Mesenchymal stem cell (in vitro differentiated cells and primary cell): ENCODE results near the gene CDK14.

ENCODE experiments used
- DNase-seq: peaks from one replicate; pipeline ENCODE4 v3.0.0-alpha.2; 2013
- H2AFZ ChIP-seq: one replicate; pipeline ENCODE4 v1.6.1; 2013; ENCODE audit warnings: low read depth, mild to moderate bottlenecking, control low read depth, inconsistent platforms, low read length, moderate library complexity
- H2AK5ac ChIP-seq: 2 replicates; pipeline ENCODE4 v1.6.1; 2013; ENCODE audit warnings: low read length, moderate library complexity, mild to moderate bottlenecking, inconsistent platforms; ENCODE audit not compliant: severe bottlenecking
- H2BK120ac ChIP-seq: one replicate; pipeline ENCODE4 v1.6.1; 2013; ENCODE audit warnings: low read depth, mild to moderate bottlenecking, inconsistent platforms, low read length, moderate library complexity
- H2BK12ac ChIP-seq, 2 experiments: one replicate each; pipeline ENCODE4 v1.6.1; 2013; ENCODE audit warnings: inconsistent platforms in 2 of 2, low read length in 2 of 2, mild to moderate bottlenecking in 2 of 2, moderate library complexity in 2 of 2, control low read depth in 1 of 2
- H2BK15ac ChIP-seq: one replicate; pipeline ENCODE4 v1.6.1; 2013; ENCODE audit warnings: mild to moderate bottlenecking, low read depth, inconsistent platforms; ENCODE audit not compliant: poor library complexity, severe bottlenecking
- H2BK5ac ChIP-seq: 2 replicates; pipeline ENCODE4 v1.6.1; 2013; ENCODE audit warnings: low read depth, mild to moderate bottlenecking, low read length, control low read depth, inconsistent platforms; ENCODE audit not compliant: poor library complexity, severe bottlenecking
- H3K14ac ChIP-seq, 2 experiments: one replicate each; pipeline ENCODE4 v1.6.1; 2013; ENCODE audit warnings: inconsistent platforms in 2 of 2, low read length in 2 of 2, control low read depth in 1 of 2, mild to moderate bottlenecking in 1 of 2, moderate library complexity in 1 of 2
- H3K18ac ChIP-seq, 2 experiments: one replicate each; pipeline ENCODE4 v1.6.1; 2013; ENCODE audit warnings: inconsistent platforms in 2 of 2, low read length in 2 of 2, control low read depth in 1 of 2, low read depth in 1 of 2, mild to moderate bottlenecking in 1 of 2
- H3K23ac ChIP-seq, 2 experiments: one replicate each; pipeline ENCODE4 v1.6.1; 2013; ENCODE audit warnings: inconsistent platforms in 2 of 2, low read length in 2 of 2, mild to moderate bottlenecking in 2 of 2, moderate library complexity in 2 of 2, control low read depth in 1 of 2
- H3K27ac ChIP-seq: 2 replicates; pipeline ENCODE4 v1.5.1; 2013; ENCODE audit warnings: mild to moderate bottlenecking, moderate library complexity, low read length, control low read depth, inconsistent platforms; ENCODE audit not compliant: poor library complexity, severe bottlenecking
- H3K27me3 ChIP-seq, 2 experiments: 2 replicates each; pipeline versions ENCODE4 v1.6.1 to v1.7.0; 2013; ENCODE audit warnings: low read length in 2 of 2, mild to moderate bottlenecking in 2 of 2, moderate library complexity in 2 of 2, control low read depth in 1 of 2, inconsistent platforms in 1 of 2; ENCODE audit not compliant: control insufficient read depth in 1 of 2, insufficient read depth in 1 of 2
- H3K36me3 ChIP-seq, 2 experiments: 2 replicates each; pipeline versions ENCODE4 v1.6.1 to v1.7.0; 2013; ENCODE audit warnings: low read length in 2 of 2, control low read depth in 1 of 2, inconsistent platforms in 1 of 2, low read depth in 1 of 2, mild to moderate bottlenecking in 1 of 2; ENCODE audit not compliant: insufficient read depth in 2 of 2, control insufficient read depth in 1 of 2
- H3K4ac ChIP-seq, 2 experiments: one replicate each; pipeline ENCODE4 v1.6.1; 2013; ENCODE audit warnings: inconsistent platforms in 2 of 2, low read length in 2 of 2, mild to moderate bottlenecking in 2 of 2, moderate library complexity in 2 of 2, control low read depth in 1 of 2, low read depth in 1 of 2
- H3K4me1 ChIP-seq: 2 replicates; pipeline ENCODE4 v1.6.1; 2013; ENCODE audit warnings: low read depth, low read length, control low read depth; ENCODE audit not compliant: control insufficient read depth, insufficient read depth
- H3K4me2 ChIP-seq: 2 replicates; pipeline ENCODE4 v1.6.1; 2013; ENCODE audit warnings: low read length, mild to moderate bottlenecking, inconsistent platforms; ENCODE audit not compliant: poor library complexity, severe bottlenecking
- H3K4me3 ChIP-seq, 2 experiments: 2 replicates each; pipeline versions ENCODE4 v1.5.1 to v1.7.0; 2013; ENCODE audit warnings: low read length in 2 of 2, mild to moderate bottlenecking in 2 of 2, control low read depth in 1 of 2, low read depth in 1 of 2; ENCODE audit not compliant: insufficient read depth in 1 of 2
- H3K79me1 ChIP-seq: replicated peaks from 2 replicates; pipeline ENCODE4 v1.6.1; 2013; ENCODE audit warnings: mild to moderate bottlenecking, control low read depth, low read length, inconsistent platforms; ENCODE audit not compliant: poor library complexity, severe bottlenecking
- H3K9ac ChIP-seq: 2 replicates; pipeline ENCODE4 v1.7.0; 2013; ENCODE audit warnings: mild to moderate bottlenecking, low read length, moderate library complexity
- H3K9me3 ChIP-seq: 2 replicates; pipeline ENCODE4 v1.7.0; 2013; ENCODE audit warnings: mild to moderate bottlenecking, low read length; ENCODE audit not compliant: control insufficient read depth
- H4K8ac ChIP-seq: one replicate; pipeline ENCODE4 v1.6.1; 2013; ENCODE audit warnings: inconsistent platforms, mild to moderate bottlenecking, low read length, moderate library complexity
- H4K91ac ChIP-seq: one replicate; pipeline ENCODE4 v1.6.1; 2013; ENCODE audit warnings: mild to moderate bottlenecking, low read length, inconsistent platforms
- WGBS: methylation state at CpG from one replicate; pipeline ENCODE4 v1.1.7; 2013; ENCODE audit warnings: mixed read lengths; 5-methylcytosine and 5-hydroxymethylcytosine counted together

Gene CDK14

DNA sequence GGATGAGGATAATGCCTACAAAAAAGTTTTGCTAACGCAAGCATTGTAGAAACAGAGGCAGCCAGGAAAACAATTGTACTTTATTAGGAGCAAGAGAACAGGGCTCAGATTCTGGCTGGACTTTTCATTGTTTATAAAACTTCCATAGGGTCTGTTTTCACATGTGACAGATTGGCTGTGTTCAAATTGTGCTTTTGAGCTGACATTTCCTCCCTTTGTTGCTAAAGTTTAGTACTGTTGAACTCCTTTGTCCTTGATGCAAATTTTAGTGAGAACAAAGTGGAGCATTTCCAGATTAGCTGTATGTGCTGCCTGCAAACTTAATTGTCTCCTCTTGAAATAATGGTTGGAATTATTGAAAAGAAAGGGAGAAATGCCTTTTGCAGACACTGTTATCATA lies 447.1 kb downstream of the CDK14 start:
- peaks cover 2% of the 10 kb centered on the region for H3K79me1 ChIP-seq
- no peak overlapping the region for H2BK5ac ChIP-seq
- no peak overlapping the region for H2BK12ac ChIP-seq
- H3K4ac ChIP-seq: no peak overlapping the region
- no peak overlapping the region for H2AFZ ChIP-seq
- H3K4me1 ChIP-seq: no peaks in the 10 kb centered on the region
- no peak overlapping the region for H4K91ac ChIP-seq
- H2BK15ac ChIP-seq: no peak overlapping the region
- 96% methylated on average over 1 of the region's 1 CpG for WGBS
- H3K23ac ChIP-seq: no peak overlapping the region
- no peaks in the 10 kb centered on the region for H3K9me3 ChIP-seq
- no peak overlapping the region for H3K27ac ChIP-seq
- H4K8ac ChIP-seq: no peak overlapping the region
- H3K27me3 ChIP-seq: no peaks in the 10 kb centered on the region
- no peak overlapping the region for H3K9ac ChIP-seq
- H2BK120ac ChIP-seq: no peak overlapping the region
- DNase-seq: no peak
- no peak overlapping the region for H3K18ac ChIP-seq
- no peak overlapping the region for H3K4me2 ChIP-seq
- H3K36me3 ChIP-seq: peaks cover 0 to 5% of the 10 kb centered on the region in 2 experiments
- no peak overlapping the region for H3K4me3 ChIP-seq
- no peak overlapping the region for H2AK5ac ChIP-seq
- no peak overlapping the region for H3K14ac ChIP-seq

DNA sequence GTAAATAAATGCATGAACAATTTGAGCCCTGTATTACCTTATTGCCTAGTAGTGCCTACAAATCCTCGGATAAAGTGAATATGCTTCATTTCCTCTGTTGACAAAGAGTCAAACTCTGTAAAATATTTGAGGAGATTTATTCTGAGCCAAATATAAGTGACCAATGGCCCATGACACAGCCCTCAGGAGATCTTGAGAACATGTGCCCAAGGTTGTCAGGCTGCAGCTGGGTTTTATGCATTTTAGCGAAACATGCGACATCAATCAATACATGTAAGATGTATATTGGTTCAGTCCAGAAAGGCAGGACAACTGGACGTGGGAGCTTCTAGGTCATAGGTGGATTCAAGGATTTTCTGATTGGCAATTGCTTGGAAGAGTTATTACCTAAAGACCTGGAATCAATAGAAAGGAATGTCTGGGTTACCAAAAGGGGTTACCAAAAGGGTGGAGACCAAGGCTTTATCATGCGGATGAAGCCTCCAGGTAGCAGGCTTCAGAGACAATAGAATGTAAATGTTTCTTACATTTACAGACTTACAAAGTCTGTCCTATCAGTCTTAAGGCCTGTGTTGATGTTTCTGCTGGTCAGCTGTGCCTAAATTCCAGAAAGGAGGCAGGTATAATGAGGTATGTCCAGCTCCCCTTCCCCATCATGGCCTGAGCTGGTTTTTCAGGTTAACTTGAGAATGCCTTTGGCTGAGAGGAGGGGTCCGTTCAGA lies 448.0 kb downstream of the CDK14 start:
- 98% methylated on average over 3 of the region's 6 CpGs for WGBS

DNA sequence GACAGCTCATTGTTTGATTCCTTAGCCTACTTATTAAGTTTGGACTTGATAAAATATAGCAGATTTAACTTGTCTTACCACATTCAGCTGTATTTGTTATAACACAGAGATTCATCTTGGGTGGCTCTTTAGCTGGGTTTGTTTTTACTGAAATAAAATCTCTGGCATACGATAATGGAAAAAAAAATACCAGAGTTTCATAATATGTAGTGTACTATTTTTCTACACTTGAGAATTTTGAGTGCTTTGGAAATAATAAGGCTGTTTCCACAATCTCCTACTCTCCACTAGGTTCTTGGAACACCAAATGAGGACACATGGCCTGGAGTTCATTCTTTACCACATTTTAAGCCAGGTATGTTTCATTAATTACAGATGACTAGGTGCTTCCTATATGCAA lies 449.5 kb downstream of the CDK14 start:
- no peaks in the 10 kb centered on the region for H3K9me3 ChIP-seq
- WGBS: no CpG with 5 or more reads among the region's 1 CpG
- H3K79me1 ChIP-seq: peaks cover 2% of the 10 kb centered on the region
- H4K8ac ChIP-seq: no peak overlapping the region
- H2BK12ac ChIP-seq: no peak overlapping the region
- H3K18ac ChIP-seq: no peak overlapping the region
- H3K9ac ChIP-seq: peak overlapping the region; percentile 62
- no peak overlapping the region for H2BK5ac ChIP-seq
- H2AK5ac ChIP-seq: no peak overlapping the region
- H2AFZ ChIP-seq: no peak overlapping the region
- no peak overlapping the region for H3K27ac ChIP-seq
- no peak overlapping the region for H3K4me3 ChIP-seq
- no peak for DNase-seq
- peaks cover 0 to 2% of the 10 kb centered on the region in 2 experiments for H3K36me3 ChIP-seq
- no peaks in the 10 kb centered on the region for H3K4me1 ChIP-seq
- H4K91ac ChIP-seq: no peak overlapping the region
- no peak overlapping the region for H3K4ac ChIP-seq
- H2BK120ac ChIP-seq: no peak overlapping the region
- no peak overlapping the region for H2BK15ac ChIP-seq
- H3K4me2 ChIP-seq: no peak overlapping the region
- no peaks in the 10 kb centered on the region for H3K27me3 ChIP-seq
- no peak overlapping the region for H3K23ac ChIP-seq
- no peak overlapping the region for H3K14ac ChIP-seq

More for the DNA sequence above, 448.0 kb downstream of the CDK14 start:
- Histone ChIP-seq H2BK120ac (no peak overlapping the region), H3K79me1 (peaks cover 2% of the 10 kb centered on the region), H3K4me2 (no peak overlapping the region), H2AK5ac (no peak overlapping the region), H2BK12ac (no peak overlapping the region), H3K36me3 (peaks cover 0 to 3% of the 10 kb centered on the region in 2 experiments), H3K27me3 (no peaks in the 10 kb centered on the region), H2AFZ (no peak overlapping the region), H3K4ac (no peak overlapping the region), H3K23ac (no peak overlapping the region), H3K18ac (no peak overlapping the region), H4K8ac (no peak overlapping the region), H2BK15ac (no peak overlapping the region), H3K4me1 (no peaks in the 10 kb centered on the region), H3K27ac (no peak overlapping the region), H3K9me3 (no peaks in the 10 kb centered on the region), H3K9ac (no peak overlapping the region), H4K91ac (no peak overlapping the region), H2BK5ac (no peak overlapping the region), H3K4me3 (no peak overlapping the region), H3K14ac (no peak overlapping the region)
- no peak for DNase-seq

DNA sequence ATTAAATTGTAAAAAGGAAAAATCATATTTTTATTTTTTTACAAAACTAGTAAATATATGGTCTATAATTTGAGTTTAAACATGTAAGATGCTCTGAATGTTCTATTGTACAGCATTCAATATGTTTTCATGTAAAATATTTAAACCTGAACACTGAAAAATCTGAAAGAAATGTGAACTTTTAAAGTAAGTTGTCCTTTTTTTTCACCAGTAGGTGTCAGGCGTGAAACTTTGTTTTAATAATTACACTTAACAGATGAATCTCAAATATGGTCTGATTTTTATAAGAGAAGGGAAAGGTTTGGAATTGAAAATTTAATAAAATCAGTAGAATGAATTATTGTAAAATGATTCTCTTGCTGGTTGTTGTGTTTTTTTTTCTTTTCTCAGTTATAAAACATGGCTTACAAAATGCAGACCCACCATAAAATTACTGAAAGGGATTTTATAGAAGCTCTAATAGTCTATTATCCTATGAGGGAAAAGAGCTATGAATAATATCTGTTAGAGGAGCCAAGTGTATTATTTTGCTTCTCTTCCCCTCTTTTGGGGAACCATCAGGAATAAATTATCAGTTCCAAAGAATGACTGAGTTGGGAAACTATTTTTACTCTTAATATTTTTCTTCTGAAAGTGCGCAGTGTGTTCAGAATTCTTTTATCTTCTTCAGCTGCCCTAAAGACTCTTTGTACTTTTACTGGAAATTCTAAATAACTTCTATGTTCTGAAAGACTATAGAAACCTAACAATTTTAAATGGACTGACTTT lies 450.4 kb downstream of the CDK14 start:
- peaks cover 2% of the 10 kb centered on the region for H3K79me1 ChIP-seq
- H2BK120ac ChIP-seq: no peak overlapping the region
- H3K4ac ChIP-seq: no peak overlapping the region
- WGBS: no CpG with 5 or more reads among the region's 2 CpGs
- no peak overlapping the region for H4K91ac ChIP-seq
- H2BK5ac ChIP-seq: no peak overlapping the region
- no peak overlapping the region for H2AK5ac ChIP-seq
- no peak overlapping the region for H2AFZ ChIP-seq
- no peak overlapping the region for H3K23ac ChIP-seq
- H4K8ac ChIP-seq: no peak overlapping the region
- no peak overlapping the region for H3K4me2 ChIP-seq
- no peak for DNase-seq
- peak overlapping the region; percentile 62 for H3K9ac ChIP-seq
- no peak overlapping the region for H2BK12ac ChIP-seq
- H3K27ac ChIP-seq: no peak overlapping the region
- no peaks in the 10 kb centered on the region for H3K9me3 ChIP-seq
- no peaks in the 10 kb centered on the region for H3K27me3 ChIP-seq
- no peak overlapping the region for H3K14ac ChIP-seq
- peaks cover 0 to 2% of the 10 kb centered on the region in 2 experiments for H3K36me3 ChIP-seq
- H3K4me1 ChIP-seq: no peaks in the 10 kb centered on the region
- no peak overlapping the region for H3K18ac ChIP-seq
- H3K4me3 ChIP-seq: no peak overlapping the region
- no peak overlapping the region for H2BK15ac ChIP-seq
